ENCODE measurements around the gene PIGS. TPM values are rescaled to one million over a fixed set of nuclear protein-coding genes. Genes with fewer than 3 reads are reported as not detected.

The PIGS gene
- total and polyA plus RNA-seq, 7 experiments from 2014 or later, result 46.6 to 71.2 (median 60.4) TPM

DNA sequence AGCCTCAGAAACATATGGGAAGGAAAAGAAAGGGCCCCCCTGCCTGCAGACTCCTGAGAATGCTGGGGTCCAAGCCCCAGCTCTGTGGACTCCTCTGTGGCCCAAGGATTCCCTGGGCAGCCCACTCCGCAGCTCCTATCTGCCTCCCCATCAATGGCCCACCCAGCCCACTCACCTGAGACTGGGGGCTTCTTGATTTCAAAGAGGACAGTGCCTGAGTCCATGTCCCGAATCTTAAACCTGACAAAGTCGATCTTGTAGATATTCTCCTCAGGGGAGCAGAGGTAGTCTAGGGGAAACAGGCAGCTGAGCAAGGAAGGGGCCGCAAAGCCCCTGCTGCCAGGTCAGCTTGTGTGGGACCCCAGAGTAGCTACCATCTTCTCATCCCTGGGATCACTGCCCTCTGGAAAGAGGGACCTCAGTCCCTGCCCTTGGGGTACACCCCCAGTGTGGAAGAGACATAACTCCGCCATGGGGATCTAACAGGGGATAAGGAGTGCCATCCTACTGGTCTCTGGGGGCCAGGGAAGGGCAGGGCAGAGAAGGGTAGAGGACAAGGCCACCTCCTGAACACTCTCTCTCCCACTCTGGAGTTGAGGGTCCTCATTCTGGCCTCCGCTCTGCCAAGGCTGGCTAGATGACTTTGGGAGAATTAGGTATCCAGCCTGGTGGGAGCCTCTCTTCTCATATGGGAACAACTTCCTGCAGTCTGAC is 22.8 kb downstream of the PIGS start:
- Histone ChIP-seq H3K4me3 (ENCODE audit: low read length) (no peak overlapping the region), H3K36me3 (ENCODE audit: control insufficient read depth in 2 of 3, insufficient read depth in 3 of 3, low read length in 3 of 3) (peaks cover 0 to 4% (median 0%) of the 10 kb centered on the region in 3 experiments), H3K27ac (ENCODE audit: low read depth, low read length) (peak overlapping the region; percentile 89), H3K9me3 (ENCODE audit: control insufficient read depth in 2 of 3, low read length in 3 of 3) (no peaks in the 10 kb centered on the region), H3K27me3 (ENCODE audit: control insufficient read depth in 2 of 2, insufficient read depth in 2 of 2, low read length in 2 of 2) (no peaks in the 10 kb centered on the region), H3K4me1 (ENCODE audit: control insufficient read depth in 2 of 2, insufficient read depth in 2 of 2, low read length in 2 of 2) (peaks cover 35 to 44% of the 10 kb centered on the region in 2 donors)
- peaks cover 40 to 58% (median 55%) of the 10 kb centered on the region in 7 donors for H3K4me1 Mint-ChIP-seq
- ATAC-seq, result no peak
- peaks cover 0 to 14% (median 1%) of the 10 kb centered on the region in 5 donors for H3K36me3 Mint-ChIP-seq
- no peaks in the 10 kb centered on the region for H3K9me3 Mint-ChIP-seq
- no peaks in the 10 kb centered on the region for H3K27me3 Mint-ChIP-seq
- no peak for DNase-seq
- ChIA-PET CTCF (interaction anchor here (0.5 to 2.1 kb wide), 6 partner anchors 8 to 128 kb away, joined by 3 to 13 read pairs (median 4); partner anchors contain the start of gene PIGS), POLR2A (interaction anchor here (0.8 to 10.1 kb wide), 5 partner anchors 13 to 51 kb away, joined by 3 to 102 read pairs (median 11); partner anchors contain the start of genes ALDOC, PIGS and SPAG5)
- H3K4me3 Mint-ChIP-seq, result peak overlapping the region in 9 of 10 donors; percentile 48 to 100 (median 67)
- intact Hi-C loops (cut with micrococcal nuclease), result loop anchor here (1.0 to 10.0 kb wide), 7 partner anchors 28 to 314 kb away; partner anchors contain the start of genes ALDOC (in 1 of the 2), IFT20 (in 1 of the 2), SPAG5 (in 1 of the 2) and TNFAIP1 (in 1 of the 2)
- H3K27ac Mint-ChIP-seq, result peak overlapping the region; percentile 82 to 98 (median 92)

DNA sequence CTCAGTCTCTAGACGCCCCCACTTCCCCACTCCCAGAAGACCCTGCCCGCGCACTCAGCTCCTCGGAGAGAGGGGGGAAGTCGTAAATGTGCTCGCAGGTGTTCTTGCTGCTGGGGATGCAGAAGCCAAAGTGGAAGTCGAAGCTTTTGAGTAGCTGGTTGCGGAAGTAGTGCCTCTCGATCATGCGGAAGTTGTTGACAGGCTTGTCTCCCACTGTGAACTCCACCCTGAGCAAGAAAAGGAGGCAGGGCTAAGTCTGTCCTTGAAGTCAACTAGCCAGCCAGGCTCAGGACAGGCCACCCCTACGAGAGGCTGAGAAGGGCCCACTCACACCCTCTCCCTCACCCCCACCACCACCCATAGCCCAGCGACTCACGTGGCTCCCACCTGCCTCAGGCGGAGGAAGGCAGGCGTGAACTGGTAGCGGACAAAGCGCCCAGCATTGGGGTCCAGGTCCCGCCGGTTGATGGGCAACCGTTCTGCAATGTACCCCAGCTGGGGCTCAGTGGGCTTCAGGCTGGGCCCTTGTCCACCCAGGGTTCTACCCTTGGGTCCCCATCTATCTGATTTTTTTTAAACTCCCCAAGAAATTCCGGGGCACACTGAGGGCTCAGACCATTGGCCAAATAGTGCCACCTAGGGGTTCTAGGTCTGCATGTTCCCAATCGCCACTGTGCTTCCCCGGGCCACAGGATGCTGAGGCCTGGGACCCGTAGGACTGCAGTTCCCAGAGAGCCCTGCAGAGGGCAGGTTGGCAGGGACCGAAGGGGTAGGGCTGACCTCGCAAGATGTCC is 23.5 kb downstream of the PIGS start:
- Histone ChIP-seq H3K36me3 (ENCODE audit: control insufficient read depth in 2 of 3, insufficient read depth in 3 of 3, low read length in 3 of 3) (no peaks in the 10 kb centered on the region), H3K27me3 (ENCODE audit: control insufficient read depth in 2 of 2, insufficient read depth in 2 of 2, low read length in 2 of 2) (no peaks in the 10 kb centered on the region), H3K27ac (ENCODE audit: low read depth, low read length) (peak overlapping the region; percentile 89), H3K9me3 (ENCODE audit: control insufficient read depth in 2 of 3, low read length in 3 of 3) (no peaks in the 10 kb centered on the region), H3K4me1 (ENCODE audit: control insufficient read depth in 2 of 2, insufficient read depth in 2 of 2, low read length in 2 of 2) (peaks cover 32 to 44% of the 10 kb centered on the region in 2 donors), H3K4me3 (ENCODE audit: low read length) (no peak overlapping the region)
- H3K27me3 Mint-ChIP-seq, result no peaks in the 10 kb centered on the region
- peaks cover 0 to 9% (median 0%) of the 10 kb centered on the region in 5 donors for H3K36me3 Mint-ChIP-seq
- H3K27ac Mint-ChIP-seq, result peak overlapping the region; percentile 82 to 98 (median 96)
- DNase-seq, result peak; percentile 40 to 80 (median 46)
- CTCF ChIA-PET, result interaction anchor here (0.6 to 2.1 kb wide), 4 partner anchors 23 to 908 kb away, joined by 3 to 13 read pairs (median 4); partner anchors contain the start of gene PIGS
- no peaks in the 10 kb centered on the region for H3K9me3 Mint-ChIP-seq
- H3K4me1 Mint-ChIP-seq, result peaks cover 38 to 55% (median 50%) of the 10 kb centered on the region in 7 donors
- ATAC-seq, result peak; percentile 63
- intact Hi-C loops (cut with micrococcal nuclease), result loop anchor here (1.0 to 10.0 kb wide), 5 partner anchors 51 to 313 kb away; partner anchors contain the start of genes IFT20 (in 1 of the 2), SPAG5 (in 1 of the 2) and TNFAIP1 (in 1 of the 2)
- POLR2A ChIA-PET, result interaction anchor here (0.6 to 10.1 kb wide), 9 partner anchors 9 to 132 kb away, joined by 3 to 102 read pairs (median 3); partner anchors contain the start of genes ALDOC, PIGS and SPAG5
- peak overlapping the region; percentile 65 to 100 (median 76) for H3K4me3 Mint-ChIP-seq

DNA sequence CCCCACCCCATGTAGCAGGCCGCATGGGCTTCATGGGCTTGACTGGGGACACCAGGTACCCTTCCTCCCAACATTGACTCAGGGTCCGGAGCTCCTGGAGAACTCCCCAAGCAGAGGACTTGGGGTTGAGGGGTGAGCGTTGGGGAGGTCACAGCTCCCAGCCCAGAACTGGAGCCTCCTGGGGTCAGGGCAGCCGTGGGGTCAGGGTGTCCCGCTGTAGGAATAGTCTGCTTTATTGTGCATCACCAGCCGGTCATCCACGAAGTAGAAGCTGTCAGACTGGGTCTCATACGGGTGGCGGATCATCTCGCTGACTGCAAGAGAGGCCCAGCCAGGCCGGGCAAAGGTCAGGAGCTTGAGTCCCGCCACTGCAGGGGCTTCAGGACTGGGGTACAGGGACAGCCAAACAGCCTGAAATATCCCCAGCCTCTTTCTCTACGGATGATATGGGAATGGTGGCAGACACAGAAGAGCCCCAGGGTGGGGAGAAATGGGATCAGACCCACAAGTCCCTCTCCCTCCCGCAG is 24.2 kb downstream of the PIGS start:
- no peak for DNase-seq
- H3K4me3 Mint-ChIP-seq, result peak overlapping the region; percentile 65 to 99 (median 74)
- ChIA-PET CTCF (interaction anchor here (0.6 to 1.1 kb wide), 2 partner anchors 66 to 908 kb away, joined by 3 read pairs; no protein-coding TSS in a partner anchor), POLR2A (interaction anchor here (0.6 to 10.1 kb wide), 8 partner anchors 9 to 132 kb away, joined by 3 to 102 read pairs (median 4); partner anchors contain the start of genes ALDOC, PIGS and SPAG5)
- Histone ChIP-seq H3K4me3 (ENCODE audit: low read length) (no peak overlapping the region), H3K9me3 (ENCODE audit: control insufficient read depth in 2 of 3, low read length in 3 of 3) (no peaks in the 10 kb centered on the region), H3K4me1 (ENCODE audit: control insufficient read depth in 2 of 2, insufficient read depth in 2 of 2, low read length in 2 of 2) (peaks cover 30 to 44% of the 10 kb centered on the region in 2 donors), H3K27me3 (ENCODE audit: control insufficient read depth in 2 of 2, insufficient read depth in 2 of 2, low read length in 2 of 2) (no peaks in the 10 kb centered on the region), H3K27ac (ENCODE audit: low read depth, low read length) (peak overlapping the region; percentile 89), H3K36me3 (ENCODE audit: control insufficient read depth in 2 of 3, insufficient read depth in 3 of 3, low read length in 3 of 3) (no peaks in the 10 kb centered on the region)
- intact Hi-C loops (cut with micrococcal nuclease), result loop anchor here (10.0 kb wide), 2 partner anchors 212 to 312 kb away; partner anchors contain the start of genes IFT20 (in 1 of the 2) and TNFAIP1 (in 1 of the 2)
- peak overlapping the region; percentile 82 to 98 (median 96) for H3K27ac Mint-ChIP-seq
- no peak for ATAC-seq
- no peaks in the 10 kb centered on the region for H3K27me3 Mint-ChIP-seq
- H3K9me3 Mint-ChIP-seq, result no peaks in the 10 kb centered on the region
- peaks cover 35 to 55% (median 47%) of the 10 kb centered on the region in 7 donors for H3K4me1 Mint-ChIP-seq
- peaks cover 0 to 6% (median 0%) of the 10 kb centered on the region in 5 donors for H3K36me3 Mint-ChIP-seq

DNA sequence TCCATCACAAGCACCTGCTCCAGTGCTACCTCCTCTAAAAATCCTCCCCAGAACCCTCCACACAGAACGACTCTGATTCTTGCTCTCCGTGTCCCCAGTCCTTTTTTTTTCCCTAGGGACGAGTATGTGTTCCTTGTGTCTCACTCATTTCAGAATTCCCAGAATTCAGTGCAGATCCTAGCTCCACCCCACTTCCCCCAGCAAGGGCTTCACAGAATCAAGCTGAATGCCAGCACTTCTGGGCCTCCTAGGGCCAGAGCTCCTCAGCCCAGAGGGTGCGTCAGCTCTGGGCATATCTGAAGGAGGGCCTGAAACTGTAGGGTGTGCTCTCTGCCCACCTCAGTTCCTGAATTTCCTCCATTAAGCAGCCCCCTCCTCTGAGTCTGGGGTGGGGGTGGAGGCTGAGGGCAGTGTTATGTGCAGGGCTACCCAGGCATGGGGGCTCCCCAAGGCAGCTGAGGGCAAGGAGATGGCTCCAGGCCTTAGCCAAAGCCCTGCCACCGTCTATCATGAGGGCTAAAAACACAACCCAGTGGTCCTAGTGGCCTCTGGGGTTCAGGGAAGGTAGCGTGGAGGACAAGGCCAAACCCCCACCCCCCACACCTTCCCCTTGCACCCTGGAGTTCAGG is 25.4 kb downstream of the PIGS start:
- DNase-seq, result no peak
- H3K4me3 ChIP-seq (ENCODE audit: low read length), result no peak overlapping the region
- H3K27me3 Mint-ChIP-seq, result no peaks in the 10 kb centered on the region
- H3K4me3 Mint-ChIP-seq, result no peak overlapping the region
- H3K9me3 Mint-ChIP-seq, result no peaks in the 10 kb centered on the region
- no peaks in the 10 kb centered on the region for H3K36me3 ChIP-seq (ENCODE audit: control insufficient read depth in 2 of 3, insufficient read depth in 3 of 3, low read length in 3 of 3)
- H3K27me3 ChIP-seq (ENCODE audit: control insufficient read depth in 2 of 2, insufficient read depth in 2 of 2, low read length in 2 of 2), result no peaks in the 10 kb centered on the region
- H3K4me1 ChIP-seq (ENCODE audit: control insufficient read depth in 2 of 2, insufficient read depth in 2 of 2, low read length in 2 of 2), result peaks cover 22 to 33% of the 10 kb centered on the region in 2 donors
- ATAC-seq, result no peak
- intact Hi-C loops (cut with micrococcal nuclease), result loop anchor here (10.0 kb wide), 2 partner anchors 211 to 311 kb away; partner anchors contain the start of genes IFT20 (in 1 of the 2) and TNFAIP1 (in 1 of the 2)
- H3K27ac ChIP-seq (ENCODE audit: low read depth, low read length), result no peak overlapping the region
- H3K9me3 ChIP-seq (ENCODE audit: control insufficient read depth in 2 of 3, low read length in 3 of 3), result no peaks in the 10 kb centered on the region
- ChIA-PET POLR2A (interaction anchor here (1.2 to 10.1 kb wide), 4 partner anchors 10 to 31 kb away, joined by 3 to 102 read pairs (median 10); partner anchors contain the start of genes ALDOC and PIGS), CTCF (interaction anchor here (0.6 to 1.1 kb wide), 2 partner anchors 67 to 758 kb away, joined by 3 read pairs; no protein-coding TSS in a partner anchor)
- peak overlapping the region in 6 of 9 donors; percentile 19 to 74 (median 58) for H3K27ac Mint-ChIP-seq
- H3K4me1 Mint-ChIP-seq, result peaks cover 24 to 44% (median 36%) of the 10 kb centered on the region in 7 donors
- peaks cover 0 to 4% (median 0%) of the 10 kb centered on the region in 5 donors for H3K36me3 Mint-ChIP-seq

DNA sequence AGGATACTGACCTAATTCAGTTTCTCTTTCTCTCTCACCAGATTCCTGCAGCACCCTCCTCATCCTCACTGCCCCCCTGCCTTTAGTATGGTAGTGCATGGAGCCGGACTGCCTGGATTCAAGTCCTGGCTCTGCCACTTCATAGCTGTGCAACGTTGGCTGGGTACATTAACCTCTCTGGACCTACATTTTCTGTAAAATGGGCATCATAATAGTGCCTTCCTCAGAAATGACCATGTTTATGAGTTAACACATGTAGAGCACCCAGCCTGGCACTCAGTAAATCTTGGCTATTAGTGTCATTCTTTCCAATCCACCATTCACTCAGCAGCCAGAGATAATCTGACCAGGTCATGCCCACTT is 26.2 kb downstream of the PIGS start:
- intact Hi-C loops (cut with micrococcal nuclease), result loop anchor here (10.0 kb wide), 2 partner anchors 210 to 310 kb away; partner anchors contain the start of genes IFT20 (in 1 of the 2) and TNFAIP1 (in 1 of the 2)
- no peaks in the 10 kb centered on the region for H3K36me3 ChIP-seq (ENCODE audit: control insufficient read depth in 2 of 3, insufficient read depth in 3 of 3, low read length in 3 of 3)
- Mint-ChIP-seq H3K27ac (peak overlapping the region in 2 of 9 donors; percentile 47 to 58), H3K4me1 (peaks cover 20 to 40% (median 28%) of the 10 kb centered on the region in 7 donors), H3K9me3 (no peaks in the 10 kb centered on the region), H3K36me3 (peaks cover 0 to 4% (median 0%) of the 10 kb centered on the region in 5 donors), H3K4me3 (no peak overlapping the region), H3K27me3 (no peaks in the 10 kb centered on the region)
- no peak overlapping the region for H3K4me3 ChIP-seq (ENCODE audit: low read length)
- H3K27ac ChIP-seq (ENCODE audit: low read depth, low read length), result no peak overlapping the region
- H3K27me3 ChIP-seq (ENCODE audit: control insufficient read depth in 2 of 2, insufficient read depth in 2 of 2, low read length in 2 of 2), result no peaks in the 10 kb centered on the region
- ChIA-PET POLR2A (interaction anchor here (2.1 kb wide), 1 partner anchor 26 kb away, joined by 5 read pairs; the partner anchor contains the start of gene PIGS), CTCF (interaction anchor here (0.6 kb wide), 1 partner anchor 759 kb away, joined by 3 read pairs; no protein-coding TSS in a partner anchor)
- H3K4me1 ChIP-seq (ENCODE audit: control insufficient read depth in 2 of 2, insufficient read depth in 2 of 2, low read length in 2 of 2), result peaks cover 19 to 25% of the 10 kb centered on the region in 2 donors
- no peaks in the 10 kb centered on the region for H3K9me3 ChIP-seq (ENCODE audit: control insufficient read depth in 2 of 3, low read length in 3 of 3)
- DNase-seq, result no peak
- ATAC-seq, result no peak
